ENCODE data around the gene SH3BP4. TPM values are rescaled to one million over a fixed set of nuclear protein-coding genes. Genes with fewer than 3 reads are reported as not detected.

SH3BP4 gene
- total and polyA plus RNA-seq, 10 of the 15 experiments (the other 5 are each of a cell fraction or from before 2014, with no cell fraction given), result 0.03 to 0.36 TPM; not detected in 8

DNA sequence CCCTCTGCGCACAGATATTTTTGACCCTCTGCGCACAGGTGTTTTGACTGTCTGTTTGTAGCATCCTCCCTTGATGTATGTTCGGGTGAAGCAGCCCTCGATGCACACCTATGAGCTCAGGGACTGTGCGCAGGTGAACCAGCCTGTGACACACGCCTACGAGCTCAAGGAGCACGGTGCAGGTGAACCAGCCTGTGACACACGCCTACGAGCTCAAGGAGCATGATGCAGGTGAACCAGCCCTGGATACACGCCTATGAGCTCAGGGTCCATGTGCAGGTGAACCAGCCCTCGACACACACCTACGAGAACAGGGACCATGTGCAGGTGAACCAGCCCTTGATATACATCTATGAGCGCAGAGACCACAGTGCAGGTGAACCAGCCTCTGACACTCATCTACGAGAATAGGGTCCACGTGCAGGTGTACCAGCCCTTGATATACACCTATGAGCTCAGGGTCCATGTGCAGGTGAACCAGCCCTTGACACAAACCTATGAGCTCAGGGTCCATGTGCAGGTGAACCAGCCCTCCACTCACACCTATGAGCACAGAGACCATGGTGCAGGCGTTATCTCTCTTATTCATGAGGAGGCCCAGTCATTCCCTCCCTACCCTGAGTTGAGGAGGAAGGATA, 33.9 kb downstream of the SH3BP4 start:
- in situ Hi-C loops (cut with MboI) (no loop called here), intact Hi-C loops (cut with micrococcal nuclease; ENCODE audit: unreplicated experiment) (no loop called here)
- TF ChIP-seq NR2C1 (IDR thresholded peaks at IDR 0.05), result no peak
- no peak for TF ChIP-seq CHD1 (IDR thresholded peaks at IDR 0.05; ENCODE audit: low read depth, low read length)
- TF ChIP-seq SMAD5 (IDR thresholded peaks at IDR 0.05; ENCODE audit: low read depth), result no peak
- no peak for TF ChIP-seq ZNF384 (IDR thresholded peaks at IDR 0.05; ENCODE audit: borderline replicate concordance, low read depth, low read length)
- no peak for TF ChIP-seq KDM1A (IDR thresholded peaks at IDR 0.05; ENCODE audit: borderline replicate concordance)
- TF ChIP-seq, protein P1, sequence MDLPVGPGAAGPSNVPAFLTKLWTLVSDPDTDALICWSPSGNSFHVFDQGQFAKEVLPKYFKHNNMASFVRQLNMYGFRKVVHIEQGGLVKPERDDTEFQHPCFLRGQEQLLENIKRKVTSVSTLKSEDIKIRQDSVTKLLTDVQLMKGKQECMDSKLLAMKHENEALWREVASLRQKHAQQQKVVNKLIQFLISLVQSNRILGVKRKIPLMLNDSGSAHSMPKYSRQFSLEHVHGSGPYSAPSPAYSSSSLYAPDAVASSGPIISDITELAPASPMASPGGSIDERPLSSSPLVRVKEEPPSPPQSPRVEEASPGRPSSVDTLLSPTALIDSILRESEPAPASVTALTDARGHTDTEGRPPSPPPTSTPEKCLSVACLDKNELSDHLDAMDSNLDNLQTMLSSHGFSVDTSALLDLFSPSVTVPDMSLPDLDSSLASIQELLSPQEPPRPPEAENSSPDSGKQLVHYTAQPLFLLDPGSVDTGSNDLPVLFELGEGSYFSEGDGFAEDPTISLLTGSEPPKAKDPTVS (IDR thresholded peaks at IDR 0.05; ENCODE audit: low read depth, low read length), result no peak
- TF ChIP-seq GATAD2B (conservative IDR thresholded peaks at IDR 0.05; ENCODE audit: low read depth), result no peak
- no peak for TF ChIP-seq NBN (IDR thresholded peaks at IDR 0.05)
- TF ChIP-seq RELA (IDR thresholded peaks at IDR 0.05; ENCODE audit: borderline replicate concordance, partially characterized antibody), result no peak
- no peak for TF ChIP-seq NR2F1 (conservative IDR thresholded peaks at IDR 0.05)
- TF ChIP-seq SUPT20H (IDR thresholded peaks at IDR 0.05; ENCODE audit: borderline replicate concordance, control insufficient read depth, low read depth, low read length), result no peak
- TF ChIP-seq, protein P2, sequence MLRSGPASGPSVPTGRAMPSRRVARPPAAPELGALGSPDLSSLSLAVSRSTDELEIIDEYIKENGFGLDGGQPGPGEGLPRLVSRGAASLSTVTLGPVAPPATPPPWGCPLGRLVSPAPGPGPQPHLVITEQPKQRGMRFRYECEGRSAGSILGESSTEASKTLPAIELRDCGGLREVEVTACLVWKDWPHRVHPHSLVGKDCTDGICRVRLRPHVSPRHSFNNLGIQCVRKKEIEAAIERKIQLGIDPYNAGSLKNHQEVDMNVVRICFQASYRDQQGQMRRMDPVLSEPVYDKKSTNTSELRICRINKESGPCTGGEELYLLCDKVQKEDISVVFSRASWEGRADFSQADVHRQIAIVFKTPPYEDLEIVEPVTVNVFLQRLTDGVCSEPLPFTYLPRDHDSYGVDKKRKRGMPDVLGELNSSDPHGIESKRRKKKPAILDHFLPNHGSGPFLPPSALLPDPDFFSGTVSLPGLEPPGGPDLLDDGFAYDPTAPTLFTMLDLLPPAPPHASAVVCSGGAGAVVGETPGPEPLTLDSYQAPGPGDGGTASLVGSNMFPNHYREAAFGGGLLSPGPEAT (IDR thresholded peaks at IDR 0.05; ENCODE audit: low read depth), result no peak
- no peak for TF ChIP-seq ZSCAN29 (IDR thresholded peaks at IDR 0.05)
- TF ChIP-seq NFYB (IDR thresholded peaks at IDR 0.05; ENCODE audit: insufficient read depth, low read depth, low read length), result no peak
- SMC1A ChIA-PET (ENCODE audit: uncharacterized antibody, unreplicated experiment), result no interaction called here
- no peak for DNase-seq (ENCODE audit: low read depth, low spot score)
- no peaks in the 10 kb centered on the region for H3K4me1 ChIP-seq (ENCODE audit: control insufficient read depth, insufficient read depth, low read length)
- H3K79me2 ChIP-seq (ENCODE audit: control insufficient read depth, insufficient read depth, low read length), result no peaks in the 10 kb centered on the region
- H3K4me3 ChIP-seq, result no peak overlapping the region
- no peak overlapping the region for H3K9ac ChIP-seq (ENCODE audit: control insufficient read depth, insufficient read depth, low read length)
- WGBS (ENCODE audit: insufficient coverage, insufficient replicate concordance, low lambda C conversion rate, missing lambda C conversion rate), result 26% methylated on average over 17 of the region's 17 CpGs
- H3K4me2 ChIP-seq (ENCODE audit: control insufficient read depth, insufficient read depth), result no peak overlapping the region
- CTCF ChIA-PET, result no interaction called here
- H2AFZ ChIP-seq (ENCODE audit: control insufficient read depth, low read depth, low read length), result no peak overlapping the region
- ATAC-seq, result no peak
- no peak for FAIRE-seq
- no peaks in the 10 kb centered on the region for H3K27me3 ChIP-seq (replicated peaks in 1 of 2; ENCODE audit: control insufficient read depth in 2 of 2, insufficient read depth in 2 of 2, low read length in 1 of 2)
- no peak overlapping the region for H3K27ac ChIP-seq (ENCODE audit: control insufficient read depth, insufficient read depth)
- no peaks in the 10 kb centered on the region for H3K36me3 ChIP-seq (ENCODE audit: control insufficient read depth in 2 of 2, insufficient read depth in 2 of 2, low read length in 1 of 2)
- BruUV-seq (replicated peaks), result no TSS peak
- H4K20me1 ChIP-seq (ENCODE audit: control insufficient read depth, insufficient read depth), result no peaks in the 10 kb centered on the region
- RAD21 ChIA-PET (ENCODE audit: unreplicated experiment), result no interaction called here
- POLR2A ChIA-PET, result no interaction called here
- no peaks in the 10 kb centered on the region for H3K9me3 ChIP-seq (replicated peaks; ENCODE audit: control insufficient read depth, insufficient read depth, low read length)

Measured in GM12878 (cell line).